Ovary (tissue), 9 donors: Measurements from ENCODE around the gene PNMA5. TPM values are rescaled to one million over a fixed set of nuclear protein-coding genes. Genes with fewer than 3 reads are reported as not detected.
"Not testable (repeated sequence)": the region's sequence is repeated elsewhere in the genome, so short reads cannot be mapped to it uniquely, and the experiment has no call there.

Experiments
- DNase-seq, 5 donors: peaks; one replicate each; pipeline ENCODE4 v3.0.0-alpha.2; 2019 to 2020
- H3K27ac ChIP-seq, 2 donors: fragments of 200-600 bp; one replicate each; pipeline versions ENCODE4 v1.5.1 to v1.8.0; 2019 to 2022
- H3K27me3 ChIP-seq: fragments of 200-600 bp; one replicate; pipeline ENCODE4 v1.8.0; 2022
- H3K36me3 ChIP-seq: fragments of 200-600 bp; sonication (generic); one replicate; pipeline ENCODE4 v1.5.1; 2019
- H3K4me1 ChIP-seq: one replicate; pipeline ENCODE4 v1.8.1; 2013; ENCODE audit warnings: mild to moderate bottlenecking, moderate library complexity; ENCODE audit not compliant: insufficient read depth
- H3K4me3 ChIP-seq: fragments of 200-600 bp; sonication (generic); one replicate; pipeline ENCODE4 v1.5.1; 2017
- H3K9me3 ChIP-seq, 2 donors: fragments of 200-600 bp in 1 of 2; sonication (generic) in 1 of 2; one replicate each; pipeline versions ENCODE4 v1.5.1 to v1.8.1; 2013 to 2019; ENCODE audit warnings: mild to moderate bottlenecking in 1 of 2, moderate library complexity in 1 of 2
- CTCF ChIP-seq, 3 donors: fragments of 450-650 bp in 2 of 3; fragments of 200-600 bp in 1 of 3; IDR thresholded peaks; one replicate each; pipeline versions ENCODE4 v1.5.1 to v1.8.0; 2016 to 2022; ENCODE audit warnings: antibody characterized with exemption in 3 of 3, mild to moderate bottlenecking in 1 of 3
- EP300 ChIP-seq: sonication (generic); formaldehyde crosslinking; IDR thresholded peaks from one replicate; pipeline ENCODE4 v1.6.1; 2017; ENCODE audit warnings: antibody characterized with exemption
- POLR2A ChIP-seq: fragments of 450-650 bp; IDR thresholded peaks from one replicate; pipeline ENCODE4 v1.6.1; 2017; ENCODE audit warnings: antibody characterized with exemption, mild to moderate bottlenecking, moderate library complexity
- WGBS, 3 donors: extraction: QIAGEN DNeasy Blood & Tissue Kit in 1 of 3; methylation state at CpG; one replicate each; pipeline versions ENCODE4 v1.1.5 to v1.1.7; 2013 to 2017; 5-methylcytosine and 5-hydroxymethylcytosine counted together
- intact Hi-C, 4 donors: fragments of 100-400 bp; cut with DNase I; formaldehyde crosslinking; loops; one replicate each; pipeline versions ENCODE4 v1.11.0 to v1.15.1; 2022 to 2023
- polyA plus RNA-seq, 2 donors: library from polyadenylated mRNA; stranded (reverse); fragments of 200-250 nt in 1 of 2; fragments of 350-450 nt in 1 of 2; fragmentation: Illumina TruSeq in 1 of 2; extraction: RNeasy Lipid Tissue Mini Kit (QIAGEN cat#74804) in 1 of 2; gene quantifications; one replicate each; pipeline ENCODE4 v1.2.3, GENCODE V29; 2013 to 2014
- total RNA-seq, 7 donors: library from RNA; depleted of rRNA in 2 of 7; stranded (reverse); fragments of >200 nt in 2 of 7; fragmentation: NEBNext Ultra II Directional in 3 of 7; extraction: Animal tissue kit (Norgen Biotek cat#: 25700) in 3 of 7; gene quantifications; one replicate each; pipeline versions ENCODE4 v1.1.0 to v1.2.4, GENCODE V29; 2016 to 2023
- donor health status: DM: no; HTN: no; CAD: no; lungs with moderate emphysema.
- donor health status: DM: no; HTN: no; CAD: no.
- donor health status: Bipolar disorder and iron deficiency.
- donor health status: DM: yes; HTN: yes; CAD: no.
- donor health status: DM: no; HTN: no; CAD: no.
- donor health status: DM: yes; HTN: yes; CAD: no.

The PNMA5 gene
- total and polyA plus RNA-seq, 9 donors: 0.02 TPM; not detected in 8

DNA sequence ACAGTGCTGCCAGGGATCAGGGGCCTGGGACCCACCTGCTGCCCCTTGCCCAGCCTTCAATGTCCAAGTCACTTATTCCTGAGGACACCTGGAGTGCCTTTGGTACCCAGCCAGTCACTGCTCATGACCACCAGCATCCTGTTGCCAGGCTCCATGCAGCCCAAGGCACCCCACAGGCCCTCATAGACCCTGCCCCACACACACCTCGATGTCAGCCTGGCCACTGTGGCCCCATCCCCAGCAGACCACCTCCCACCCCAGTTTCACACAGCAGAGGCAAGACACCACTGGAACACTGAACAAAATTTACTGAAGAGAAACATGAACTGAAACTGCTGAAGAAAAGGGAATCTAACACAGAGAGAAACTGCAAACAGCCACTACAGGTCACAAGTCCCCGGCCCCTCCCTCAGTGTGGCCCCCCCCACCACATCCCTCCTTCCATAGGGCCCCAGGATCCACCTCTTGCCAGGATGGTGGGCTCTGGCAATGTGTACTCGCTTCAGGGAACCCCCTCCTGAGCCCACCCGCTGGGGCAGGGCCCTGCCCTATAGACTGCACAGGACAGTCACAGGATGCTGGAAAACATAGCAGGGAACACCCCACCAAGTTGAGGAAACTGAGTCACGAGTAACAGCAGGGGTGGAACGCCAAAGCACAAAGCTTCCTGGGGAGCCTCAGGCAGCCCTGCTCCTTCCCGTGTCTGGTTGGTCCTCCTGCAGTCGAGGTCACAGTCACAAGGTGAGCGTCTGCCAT, 5.2 kb downstream of the PNMA5 start:
- no peak for DNase-seq
- Histone ChIP-seq H3K9me3 (no peaks in the 10 kb centered on the region), H3K4me1 (no peaks in the 10 kb centered on the region), H3K27ac (no peak overlapping the region), H3K36me3 (no peaks in the 10 kb centered on the region), H3K27me3 (no peaks in the 10 kb centered on the region), H3K4me3 (no peak overlapping the region)
- no peak for TF ChIP-seq EP300
- TF ChIP-seq POLR2A: no peak
- TF ChIP-seq CTCF (IDR thresholded peaks at IDR 0.05): no peak
- WGBS, 3 donors: 52 to 59% (median 55%) methylated on average over 9 of the region's 9 CpGs
- intact Hi-C loops: no loop called here

DNA sequence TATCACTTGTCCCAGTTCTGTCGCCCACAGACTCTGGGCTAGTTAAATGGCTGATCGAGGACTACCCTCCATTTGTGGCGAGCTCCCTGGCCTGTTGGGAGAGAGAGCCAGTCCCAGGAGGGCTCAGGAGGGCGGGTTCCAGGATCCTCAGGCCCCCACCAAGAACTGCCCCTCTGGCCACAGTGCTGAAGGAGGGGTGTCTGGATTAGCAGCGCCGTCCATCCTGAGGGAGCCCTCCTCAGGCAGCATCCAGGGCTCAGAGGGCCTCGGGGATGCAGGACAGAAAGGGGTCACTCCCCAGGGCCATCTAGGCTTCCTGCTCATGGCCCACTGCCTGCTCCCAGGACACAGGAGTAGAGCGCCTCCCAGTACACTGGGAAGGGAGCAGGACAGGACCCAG, 6.1 kb downstream of the PNMA5 start:
- Histone ChIP-seq H3K27ac (no peak overlapping the region), H3K9me3 (no peaks in the 10 kb centered on the region), H3K36me3 (no peaks in the 10 kb centered on the region), H3K4me1 (no peaks in the 10 kb centered on the region), H3K4me3 (no peak overlapping the region), H3K27me3 (no peaks in the 10 kb centered on the region)
- intact Hi-C loops: no loop called here
- WGBS, 3 donors: 81 to 83% (median 81%) methylated on average over 7 to 8 of the region's 8 CpGs
- TF ChIP-seq POLR2A (no peak), CTCF (IDR thresholded peaks at IDR 0.05) (no peak), EP300 (no peak)
- DNase-seq: no peak

GRCh38 chrX:152987156-152987555, 6.8 kb downstream of the PNMA5 start:
- WGBS, 3 donors: 79% methylated on average over 6 of the region's 10 CpGs; no CpG with 5 or more reads in 2 of the 3 donors

GRCh38 chrX:152985383-152985782, 8.5 kb downstream of the PNMA5 start:
- H3K27me3 ChIP-seq, DNase-seq, H3K4me3 ChIP-seq, intact Hi-C loops, H3K9me3 ChIP-seq, H3K36me3 ChIP-seq, H3K27ac ChIP-seq, H3K4me1 ChIP-seq: not testable (repeated sequence)
- no CpG with 5 or more reads among the region's 4 CpGs for WGBS, 3 donors

More at GRCh38 chrX:152987156-152987555, 6.8 kb downstream of the PNMA5 start:
- H3K9me3 ChIP-seq, H3K27me3 ChIP-seq, H3K4me3 ChIP-seq, DNase-seq, H3K27ac ChIP-seq, H3K36me3 ChIP-seq, H3K4me1 ChIP-seq, intact Hi-C loops: not testable (repeated sequence)

GRCh38 chrX:152968193-152968592, 25.7 kb downstream of the PNMA5 start:
- Histone ChIP-seq H3K36me3 (no peaks in the 10 kb centered on the region), H3K4me3 (no peak overlapping the region), H3K27me3 (no peaks in the 10 kb centered on the region), H3K9me3 (no peaks in the 10 kb centered on the region), H3K27ac (no peak overlapping the region), H3K4me1 (no peaks in the 10 kb centered on the region)
- 60 to 73% (median 61%) methylated on average over 2 of the region's 2 CpGs for WGBS, 3 donors
- TF ChIP-seq POLR2A (no peak), CTCF (IDR thresholded peaks at IDR 0.05) (no peak), EP300 (no peak)
- intact Hi-C loops: loop anchor here in 1 of 4 donors (10.0 kb wide), 1 partner anchor 977 kb away; the partner anchor contains the start of gene RENBP
- no peak for DNase-seq
